ENCODE measurements around the gene SLC38A10. TPM values are rescaled to one million over a fixed set of nuclear protein-coding genes. Genes with fewer than 3 reads are reported as not detected.

Gene SLC38A10
- total RNA-seq, 1 experiment from 2014 or later = 109 TPM

DNA sequence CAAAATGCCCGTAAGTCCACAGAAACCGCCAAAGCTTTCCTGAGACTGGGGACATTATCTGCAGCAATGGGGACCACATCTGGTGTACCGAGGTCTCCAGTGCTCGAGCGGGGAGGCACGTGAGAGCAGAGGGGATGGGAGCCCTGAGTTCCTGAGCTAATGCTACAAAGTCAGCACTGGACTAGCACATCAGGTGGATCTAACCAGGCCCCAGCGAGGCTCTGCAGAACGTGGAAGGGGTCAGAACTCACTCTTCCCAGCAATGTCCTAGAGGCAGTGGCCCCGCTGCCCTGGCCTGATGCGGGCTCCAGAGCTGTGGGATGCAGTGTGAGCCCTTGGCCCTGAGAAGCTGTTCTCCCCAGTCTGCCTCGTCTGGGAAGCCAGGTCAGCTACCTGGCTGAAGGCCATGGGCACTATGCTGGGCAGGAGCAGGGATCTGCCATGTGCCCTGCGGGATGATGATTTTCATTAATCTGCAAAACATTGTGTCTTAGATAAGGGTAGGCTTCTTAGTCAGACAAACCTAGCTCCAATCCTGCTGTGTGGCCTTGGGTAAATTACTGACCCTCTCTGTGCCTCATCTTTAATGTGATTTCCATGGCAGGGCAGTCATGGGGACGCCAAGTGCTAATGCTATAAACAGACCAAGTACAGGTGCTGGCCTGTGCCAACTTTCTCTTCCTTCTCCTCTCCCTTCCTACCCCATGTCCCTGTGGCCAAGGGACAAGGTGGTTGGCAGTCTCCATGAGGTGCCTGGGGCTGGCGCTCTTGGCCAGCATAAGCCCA, 40.1 kb upstream of the SLC38A10 start:
- Histone ChIP-seq H3K9me3 (ENCODE audit: control insufficient read depth in 1 of 2, insufficient read depth in 1 of 2, low read depth in 1 of 2, low read length in 2 of 2) (no peaks in the 10 kb centered on the region), H3K9ac (ENCODE audit: low read length) (no peak overlapping the region), H3K36me3 (ENCODE audit: control insufficient read depth in 1 of 2, insufficient read depth in 2 of 2, low read length in 2 of 2) (no peaks in the 10 kb centered on the region), H3K27ac (ENCODE audit: low read depth, low read length) (peak overlapping the region; percentile 16; the same call in 1 of the 2 replicates), H3K4me2 (ENCODE audit: low read length) (peak overlapping the region; percentile 49), H4K20me1 (ENCODE audit: insufficient read depth) (no peaks in the 10 kb centered on the region), H3K79me2 (ENCODE audit: insufficient read depth, low read length) (no peaks in the 10 kb centered on the region; the same call in 1 of the 2 replicates), H2AFZ (ENCODE audit: low read depth, low read length, poor library complexity, severe bottlenecking) (no peak overlapping the region), H3K4me1 (ENCODE audit: control insufficient read depth in 1 of 2, insufficient read depth in 2 of 2, low read length in 2 of 2) (peaks cover 59 to 75% of the 10 kb centered on the region in 2 experiments), H3K4me3 (replicated peaks in 1 of 2; ENCODE audit: low read depth in 1 of 2, low read length in 2 of 2) (no peak overlapping the region), H3K9me2 (ENCODE audit: insufficient read depth) (no peaks in the 10 kb centered on the region), H3K27me3 (ENCODE audit: insufficient read depth, low read length) (no peaks in the 10 kb centered on the region)
- no peak for TF ChIP-seq POLR2AphosphoS5 (IDR thresholded peaks at IDR 0.05; ENCODE audit: low read depth, low read length)
- TF ChIP-seq SRF (IDR thresholded peaks at IDR 0.05; ENCODE audit: low read depth) = no peak
- no peak for TF ChIP-seq TCF7L2 (IDR thresholded peaks at IDR 0.05; ENCODE audit: borderline replicate concordance, extremely low read depth, insufficient read depth, insufficient read length)
- TF ChIP-seq FOSL1 (IDR thresholded peaks at IDR 0.05; ENCODE audit: low read depth) = no peak
- TF ChIP-seq, protein P1, sequence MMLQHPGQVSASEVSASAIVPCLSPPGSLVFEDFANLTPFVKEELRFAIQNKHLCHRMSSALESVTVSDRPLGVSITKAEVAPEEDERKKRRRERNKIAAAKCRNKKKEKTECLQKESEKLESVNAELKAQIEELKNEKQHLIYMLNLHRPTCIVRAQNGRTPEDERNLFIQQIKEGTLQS (IDR thresholded peaks at IDR 0.05) = no peak
- TF ChIP-seq, protein P2, sequence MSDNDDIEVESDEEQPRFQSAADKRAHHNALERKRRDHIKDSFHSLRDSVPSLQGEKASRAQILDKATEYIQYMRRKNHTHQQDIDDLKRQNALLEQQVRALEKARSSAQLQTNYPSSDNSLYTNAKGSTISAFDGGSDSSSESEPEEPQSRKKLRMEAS (IDR thresholded peaks at IDR 0.05) = no peak
- ChIA-PET RAD21 (ENCODE audit: low non-redundant PET in 1 of 2, low total read pairs in 2 of 2, uncharacterized antibody in 2 of 2, unreplicated experiment in 2 of 2) (no interaction called here), CTCF (interaction anchor here (0.8 to 2.0 kb wide), 2 partner anchors 12 to 30 kb away, joined by 3 to 4 read pairs; no protein-coding TSS in a partner anchor), POLR2A (interaction anchor here (0.7 to 1.8 kb wide), 4 partner anchors 18 to 60 kb away, joined by 3 to 5 read pairs (median 4); partner anchors contain the start of gene BAHCC1)
- no TSS peak for BruUV-seq (replicated peaks)
- ATAC-seq = no peak
- DNase-seq (ENCODE audit: low read depth, low spot score) = no peak
- intact Hi-C loops (cut with micrococcal nuclease) = no loop called here

DNA sequence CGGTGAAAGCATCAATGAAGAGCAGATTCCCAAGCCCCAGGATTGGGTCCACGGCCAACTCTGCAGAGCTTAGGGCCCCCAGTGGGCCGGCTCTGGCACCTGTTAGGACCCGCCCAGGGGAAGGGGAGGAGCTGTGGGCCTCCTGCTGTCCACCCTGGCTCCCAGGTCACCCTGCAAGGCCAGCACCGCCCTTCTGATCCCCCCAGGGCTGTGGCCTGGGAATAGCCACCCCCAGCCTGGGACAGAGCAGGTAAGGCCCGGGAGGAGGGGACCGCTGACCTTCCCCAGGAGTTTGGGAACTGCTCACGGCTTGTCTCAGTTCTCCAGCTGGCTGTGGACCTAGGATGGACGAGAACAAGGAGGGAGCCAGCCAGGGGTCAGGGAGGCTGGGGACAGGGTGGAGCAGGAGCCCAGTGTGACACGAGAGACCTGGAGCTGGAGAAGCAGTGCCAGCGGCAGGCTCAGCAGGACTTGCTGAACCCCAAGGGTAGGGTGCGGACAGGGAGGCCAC, 39.3 kb upstream of the SLC38A10 start:
- DNase-seq (ENCODE audit: low read depth, low spot score) (no peak), ATAC-seq (no peak)
- Histone ChIP-seq H3K27me3 (ENCODE audit: insufficient read depth, low read length) (no peaks in the 10 kb centered on the region), H3K9me2 (ENCODE audit: insufficient read depth) (no peaks in the 10 kb centered on the region), H2AFZ (ENCODE audit: low read depth, low read length, poor library complexity, severe bottlenecking) (no peak overlapping the region), H4K20me1 (ENCODE audit: insufficient read depth) (no peaks in the 10 kb centered on the region), H3K27ac (ENCODE audit: low read depth, low read length) (no peak overlapping the region; the same call in 1 of the 2 replicates), H3K4me1 (ENCODE audit: control insufficient read depth in 1 of 2, insufficient read depth in 2 of 2, low read length in 2 of 2) (peaks cover 58 to 75% of the 10 kb centered on the region in 2 experiments), H3K9me3 (ENCODE audit: control insufficient read depth in 1 of 2, insufficient read depth in 1 of 2, low read depth in 1 of 2, low read length in 2 of 2) (no peaks in the 10 kb centered on the region), H3K36me3 (ENCODE audit: control insufficient read depth in 1 of 2, insufficient read depth in 2 of 2, low read length in 2 of 2) (no peaks in the 10 kb centered on the region), H3K9ac (ENCODE audit: low read length) (no peak overlapping the region), H3K4me2 (ENCODE audit: low read length) (no peak overlapping the region), H3K4me3 (replicated peaks in 1 of 2; ENCODE audit: low read depth in 1 of 2, low read length in 2 of 2) (no peak overlapping the region), H3K79me2 (ENCODE audit: insufficient read depth, low read length) (no peaks in the 10 kb centered on the region)
- BruUV-seq (replicated peaks) = no TSS peak
- ChIA-PET RAD21 (ENCODE audit: low non-redundant PET in 1 of 2, low total read pairs in 2 of 2, uncharacterized antibody in 2 of 2, unreplicated experiment in 2 of 2) (no interaction called here), POLR2A (interaction anchor here (1.7 to 1.8 kb wide), 2 partner anchors 18 to 60 kb away, joined by 4 to 5 read pairs; partner anchors contain the start of gene BAHCC1), CTCF (interaction anchor here (0.7 to 2.0 kb wide), 3 partner anchors 12 to 31 kb away, joined by 3 to 4 read pairs (median 3); no protein-coding TSS in a partner anchor)
- intact Hi-C loops (cut with micrococcal nuclease) = no loop called here
- TF ChIP-seq, protein P1 (IDR thresholded peaks at IDR 0.05) = no peak
- TF ChIP-seq POLR2AphosphoS5 (IDR thresholded peaks at IDR 0.05; ENCODE audit: low read depth, low read length) = no peak
- no peak for TF ChIP-seq SIN3A (IDR thresholded peaks at IDR 0.05; ENCODE audit: low read depth)
- TF ChIP-seq CBX3 (IDR thresholded peaks at IDR 0.05; ENCODE audit: low read depth) = no peak
- TF ChIP-seq SP1 (IDR thresholded peaks at IDR 0.05; ENCODE audit: low read depth) = no peak
- no peak for TF ChIP-seq ELF1 (IDR thresholded peaks at IDR 0.05; ENCODE audit: borderline replicate concordance, low read depth)
- no peak for TF ChIP-seq EZH2phosphoT487 (IDR thresholded peaks at IDR 0.05; ENCODE audit: borderline replicate concordance)
- no peak for TF ChIP-seq FOSL1 (IDR thresholded peaks at IDR 0.05; ENCODE audit: low read depth)
- no peak for TF ChIP-seq EZH2 (IDR thresholded peaks at IDR 0.05)
- no peak for TF ChIP-seq YY1 (IDR thresholded peaks at IDR 0.05; ENCODE audit: extremely low read depth, insufficient replicate concordance, low read depth, low read length)
- TF ChIP-seq, protein P3, sequence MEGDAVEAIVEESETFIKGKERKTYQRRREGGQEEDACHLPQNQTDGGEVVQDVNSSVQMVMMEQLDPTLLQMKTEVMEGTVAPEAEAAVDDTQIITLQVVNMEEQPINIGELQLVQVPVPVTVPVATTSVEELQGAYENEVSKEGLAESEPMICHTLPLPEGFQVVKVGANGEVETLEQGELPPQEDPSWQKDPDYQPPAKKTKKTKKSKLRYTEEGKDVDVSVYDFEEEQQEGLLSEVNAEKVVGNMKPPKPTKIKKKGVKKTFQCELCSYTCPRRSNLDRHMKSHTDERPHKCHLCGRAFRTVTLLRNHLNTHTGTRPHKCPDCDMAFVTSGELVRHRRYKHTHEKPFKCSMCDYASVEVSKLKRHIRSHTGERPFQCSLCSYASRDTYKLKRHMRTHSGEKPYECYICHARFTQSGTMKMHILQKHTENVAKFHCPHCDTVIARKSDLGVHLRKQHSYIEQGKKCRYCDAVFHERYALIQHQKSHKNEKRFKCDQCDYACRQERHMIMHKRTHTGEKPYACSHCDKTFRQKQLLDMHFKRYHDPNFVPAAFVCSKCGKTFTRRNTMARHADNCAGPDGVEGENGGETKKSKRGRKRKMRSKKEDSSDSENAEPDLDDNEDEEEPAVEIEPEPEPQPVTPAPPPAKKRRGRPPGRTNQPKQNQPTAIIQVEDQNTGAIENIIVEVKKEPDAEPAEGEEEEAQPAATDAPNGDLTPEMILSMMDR (IDR thresholded peaks at IDR 0.05 in 2 of 3, conservative IDR thresholded peaks at IDR 0.05 in 1 of 3; ENCODE audit: borderline replicate concordance in 1 of 3, insufficient read depth in 1 of 3, low read depth in 2 of 3, low read length in 2 of 3) = no peak
